Omental fat pad (tissue), 4 donors: Measurements from ENCODE around the gene TNFRSF19. TPM values are rescaled to one million over a fixed set of nuclear protein-coding genes. Genes with fewer than 3 reads are reported as not detected.
"Not testable (repeated sequence)": the region's sequence is repeated elsewhere in the genome, so short reads cannot be mapped to it uniquely, and the experiment has no call there.

ENCODE experiments used
- ATAC-seq: fragments of 150-250 bp; one replicate; pipeline ENCODE4 v1.9.1; 2016; ENCODE audit warnings: mild to moderate bottlenecking, moderate library complexity; ENCODE audit not compliant: low FRiP score
- DNase-seq: peaks from one replicate; pipeline ENCODE4 v3.0.0-alpha.2; 2019; ENCODE audit warnings: low spot score
- CTCF ChIP-seq, 3 donors: fragments of 450-650 bp; IDR thresholded peaks; one replicate each; pipeline ENCODE4 v1.5.1; 2016 to 2017; ENCODE audit warnings: antibody characterized with exemption in 3 of 3, mild to moderate bottlenecking in 3 of 3, moderate library complexity in 2 of 3
- total RNA-seq, 4 donors: library from RNA; depleted of rRNA; stranded (reverse); fragments of >200 nt; gene quantifications; one replicate each; pipeline ENCODE4 v1.1.0, GENCODE V29; 2016

Gene TNFRSF19
- total RNA-seq, 4 donors from 2014 or later, result 1.3 to 6.5 (median 2.8) TPM

DNA sequence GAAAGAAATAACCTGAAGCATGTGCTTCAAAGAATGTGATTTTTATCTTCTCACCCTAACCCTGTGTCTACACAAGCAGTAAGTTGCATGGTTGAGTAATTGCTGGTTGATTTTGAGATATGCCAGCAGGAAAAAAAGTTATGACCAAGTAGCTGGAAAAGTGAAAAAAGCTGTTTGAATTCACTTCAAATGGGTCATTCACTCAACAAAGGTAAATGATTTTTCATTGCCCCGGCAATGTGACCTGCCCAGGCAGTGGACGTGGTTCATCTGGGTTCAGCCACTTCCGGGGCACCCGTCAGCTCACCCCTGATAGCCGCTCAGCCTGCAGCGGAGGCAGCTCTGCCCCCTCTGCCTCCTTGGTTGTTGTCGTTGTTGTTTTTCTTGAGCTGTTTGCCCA, 18.5 kb downstream of the TNFRSF19 start:
- ATAC-seq, result no peak
- no peak for DNase-seq
- TF ChIP-seq CTCF (IDR thresholded peaks at IDR 0.05), result no peak

DNA sequence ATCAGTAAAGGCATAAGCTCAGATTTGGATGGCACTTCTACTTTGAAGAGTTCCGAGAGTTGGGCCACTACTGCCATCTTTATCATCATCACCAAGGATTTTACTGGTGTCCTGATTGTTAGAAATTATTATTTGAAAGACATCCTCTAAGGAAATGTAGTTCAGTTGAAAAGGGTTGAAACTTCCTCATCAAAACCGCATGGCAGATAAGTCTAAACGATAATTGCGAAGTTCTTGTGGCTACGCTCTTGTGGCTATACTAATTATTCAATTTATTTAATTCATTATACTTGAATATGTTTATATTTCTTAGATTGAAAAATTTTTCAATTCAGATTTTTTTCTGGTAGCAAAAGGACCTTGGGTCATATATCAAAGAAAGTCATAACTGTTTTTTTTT, 22.4 kb downstream of the TNFRSF19 start:
- ATAC-seq, result no peak
- TF ChIP-seq CTCF (IDR thresholded peaks at IDR 0.05), result no peak

DNA sequence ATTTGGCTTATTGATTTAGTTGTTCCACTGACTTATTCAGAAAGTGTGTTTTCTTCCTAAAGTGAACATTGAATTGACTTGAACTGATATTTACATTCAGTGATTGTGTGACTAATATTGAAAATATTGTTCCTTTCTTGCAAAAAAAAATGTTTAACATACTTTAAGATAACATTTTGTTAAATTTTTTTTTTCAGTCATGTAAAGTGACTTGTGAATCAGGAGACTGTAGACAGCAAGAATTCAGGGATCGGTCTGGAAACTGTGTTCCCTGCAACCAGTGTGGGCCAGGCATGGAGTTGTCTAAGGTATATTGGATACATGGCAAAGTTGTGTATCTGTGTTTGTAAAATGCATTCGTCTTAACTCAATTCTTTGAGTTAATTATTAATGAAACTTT, 22.9 kb downstream of the TNFRSF19 start:
- ATAC-seq, result no peak
- DNase-seq, result no peak
- no peak for TF ChIP-seq CTCF (IDR thresholded peaks at IDR 0.05)

More for the DNA sequence above, 22.4 kb downstream of the TNFRSF19 start:
- DNase-seq, result no peak

GRCh38 chr13:23594290-23594689, 24.1 kb downstream of the TNFRSF19 start:
- not testable (repeated sequence) for ATAC-seq, DNase-seq

DNA sequence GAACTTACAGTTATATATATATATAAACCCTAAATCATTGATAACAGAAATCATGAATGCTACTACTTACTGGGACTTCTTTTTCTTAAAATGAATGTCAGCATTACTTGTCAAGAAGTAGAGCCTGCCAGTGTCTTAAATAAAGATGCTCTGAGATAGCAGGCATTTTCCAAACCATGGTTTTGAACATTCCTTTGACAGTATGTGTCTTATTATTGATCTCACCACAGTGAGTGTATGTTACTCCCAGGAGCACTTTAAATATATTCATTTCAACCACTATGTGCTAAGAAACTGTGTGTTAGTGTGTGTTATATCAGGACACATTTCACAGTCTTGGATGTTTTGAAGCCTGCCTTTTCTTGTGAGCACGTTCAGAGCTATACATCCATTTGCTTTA, 28.2 kb downstream of the TNFRSF19 start:
- ATAC-seq (no peak), DNase-seq (no peak)
- TF ChIP-seq CTCF (IDR thresholded peaks at IDR 0.05), result no peak

DNA sequence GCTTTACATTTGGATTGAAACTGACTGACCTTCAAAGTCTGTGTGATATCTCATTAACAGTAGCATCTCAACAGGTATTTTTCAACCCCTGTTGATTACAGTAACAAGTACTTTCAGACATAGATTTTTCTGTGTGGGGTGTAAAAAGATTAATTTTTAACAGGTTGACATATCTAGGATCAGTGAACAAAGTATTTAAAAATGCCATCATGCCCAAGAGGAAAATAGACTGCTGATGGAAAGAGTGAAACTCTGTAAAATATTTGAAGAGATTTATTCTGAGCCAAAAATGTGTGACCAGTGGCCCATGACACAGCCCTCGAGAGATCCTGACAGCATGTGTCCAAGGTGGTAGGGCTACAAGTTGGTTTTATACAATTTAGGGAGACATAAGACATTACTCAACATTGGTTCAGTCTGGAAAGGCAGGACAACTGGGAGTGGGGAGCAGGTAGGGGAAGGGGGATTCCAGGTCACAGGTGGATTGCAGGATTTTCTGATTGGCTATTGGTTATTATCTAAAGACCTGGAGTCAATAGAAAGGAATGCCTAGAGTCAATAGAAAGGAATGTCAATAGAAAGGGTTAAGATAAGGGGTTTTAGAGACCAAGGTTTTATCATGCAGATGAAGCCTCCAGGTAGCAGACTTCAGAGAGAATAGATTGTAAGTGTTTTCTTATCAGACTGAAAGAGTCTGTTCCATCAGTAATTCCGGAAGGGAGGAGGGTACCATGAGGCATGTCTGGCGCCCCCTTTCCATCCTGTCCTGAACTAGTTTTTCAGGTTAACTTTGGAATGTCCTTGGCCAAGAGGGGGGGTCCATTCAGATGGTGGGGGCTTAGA, 29.1 kb downstream of the TNFRSF19 start:
- no peak for DNase-seq
- TF ChIP-seq CTCF (IDR thresholded peaks at IDR 0.05), result no peak
- no peak for ATAC-seq

DNA sequence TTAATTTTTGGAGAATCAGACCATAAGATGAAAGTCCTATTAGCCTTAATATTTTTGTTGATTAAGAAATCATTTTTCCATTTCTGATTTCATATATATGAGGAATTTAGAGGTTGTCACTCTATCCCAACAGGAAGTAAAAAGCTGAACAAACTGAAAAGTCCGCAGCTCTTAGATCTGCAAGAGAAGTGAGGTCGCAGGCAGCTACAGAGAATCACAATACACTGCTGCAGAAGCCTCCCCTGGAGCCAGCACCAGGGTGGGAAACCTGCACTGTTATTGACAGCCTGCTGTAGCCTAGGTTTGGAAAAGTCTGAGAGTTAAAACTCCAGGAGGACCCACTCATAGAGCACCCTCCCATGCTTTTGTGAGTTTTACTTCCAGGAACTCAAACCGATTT, 29.9 kb downstream of the TNFRSF19 start:
- no peak for ATAC-seq
- DNase-seq, result no peak
- TF ChIP-seq CTCF (IDR thresholded peaks at IDR 0.05), result no peak
